Epithelial cell of proximal tubule (primary cell): ENCODE data around the gene DMRTA2. TPM values are rescaled to one million over a fixed set of nuclear protein-coding genes. Genes with fewer than 3 reads are reported as not detected.
A peak's percentile ranks its signal among the peaks of the same experiment; 100 is the strongest.

Source experiments
- DNase-seq: peaks from one replicate; pipeline ENCODE4 v3.0.0-alpha.2; 2011; ENCODE audit warnings: low read depth
- H3K4me3 ChIP-seq: 2 replicates; pipeline ENCODE4 v1.5.1; 2011; ENCODE audit warnings: low read depth, mild to moderate bottlenecking, low read length
- total RNA-seq: library from RNA; depleted of rRNA; stranded (reverse); fragments of >200 nt; gene quantifications from 2 replicates; pipeline ENCODE4 v1.2.3, GENCODE V29; 2015
- TF ChIP-seq, protein P1 (sequence below): conservative IDR thresholded peaks from 2 replicates; pipeline ENCODE4 v1.5.1; 2012; ENCODE audit warnings: low read depth, mild to moderate bottlenecking, low read length

The DMRTA2 gene
- total RNA-seq, 1 donor from 2014 or later: not detected

DNA sequence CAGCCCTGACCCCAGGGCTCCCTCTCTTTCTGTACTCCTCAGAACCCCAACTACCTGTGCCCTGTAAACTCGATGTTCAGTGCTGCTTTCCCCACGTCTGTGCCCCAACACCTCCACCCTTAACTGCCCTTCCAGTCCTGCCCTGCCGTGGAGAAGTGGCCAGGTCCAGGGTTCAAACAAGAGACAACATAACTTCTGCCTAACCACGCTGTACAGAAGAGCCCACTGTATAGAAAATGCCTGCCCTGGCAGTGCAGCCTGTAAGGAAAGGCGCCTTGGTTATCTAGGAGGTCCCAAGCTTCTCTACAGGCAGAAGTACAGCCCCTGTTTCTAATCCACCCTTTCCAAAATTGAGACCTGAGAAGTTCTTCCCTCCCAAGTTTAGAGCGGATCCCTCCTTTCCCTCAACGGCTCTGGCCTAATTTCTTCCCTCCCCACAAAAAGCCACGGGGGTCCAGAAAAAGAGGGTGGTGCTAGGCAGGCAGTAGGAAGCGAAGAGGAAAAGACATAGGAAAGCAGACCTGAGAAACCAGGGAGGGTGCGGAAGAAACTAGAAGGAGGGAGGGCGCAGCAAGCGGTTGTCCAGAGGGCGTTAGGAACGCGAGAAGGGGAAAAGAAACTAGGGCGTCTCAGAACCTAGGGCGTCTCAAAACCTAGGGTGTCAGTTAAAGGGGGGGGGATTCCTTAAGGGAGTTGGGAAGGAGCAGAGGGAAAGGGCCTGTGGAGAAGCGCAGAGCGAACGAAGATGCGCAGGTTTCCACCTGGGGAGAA is 3.2 kb downstream of the DMRTA2 start:
- DNase-seq: no peak
- no peak overlapping the region for H3K4me3 ChIP-seq
- TF ChIP-seq, protein P1, sequence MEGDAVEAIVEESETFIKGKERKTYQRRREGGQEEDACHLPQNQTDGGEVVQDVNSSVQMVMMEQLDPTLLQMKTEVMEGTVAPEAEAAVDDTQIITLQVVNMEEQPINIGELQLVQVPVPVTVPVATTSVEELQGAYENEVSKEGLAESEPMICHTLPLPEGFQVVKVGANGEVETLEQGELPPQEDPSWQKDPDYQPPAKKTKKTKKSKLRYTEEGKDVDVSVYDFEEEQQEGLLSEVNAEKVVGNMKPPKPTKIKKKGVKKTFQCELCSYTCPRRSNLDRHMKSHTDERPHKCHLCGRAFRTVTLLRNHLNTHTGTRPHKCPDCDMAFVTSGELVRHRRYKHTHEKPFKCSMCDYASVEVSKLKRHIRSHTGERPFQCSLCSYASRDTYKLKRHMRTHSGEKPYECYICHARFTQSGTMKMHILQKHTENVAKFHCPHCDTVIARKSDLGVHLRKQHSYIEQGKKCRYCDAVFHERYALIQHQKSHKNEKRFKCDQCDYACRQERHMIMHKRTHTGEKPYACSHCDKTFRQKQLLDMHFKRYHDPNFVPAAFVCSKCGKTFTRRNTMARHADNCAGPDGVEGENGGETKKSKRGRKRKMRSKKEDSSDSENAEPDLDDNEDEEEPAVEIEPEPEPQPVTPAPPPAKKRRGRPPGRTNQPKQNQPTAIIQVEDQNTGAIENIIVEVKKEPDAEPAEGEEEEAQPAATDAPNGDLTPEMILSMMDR: no peak

DNA sequence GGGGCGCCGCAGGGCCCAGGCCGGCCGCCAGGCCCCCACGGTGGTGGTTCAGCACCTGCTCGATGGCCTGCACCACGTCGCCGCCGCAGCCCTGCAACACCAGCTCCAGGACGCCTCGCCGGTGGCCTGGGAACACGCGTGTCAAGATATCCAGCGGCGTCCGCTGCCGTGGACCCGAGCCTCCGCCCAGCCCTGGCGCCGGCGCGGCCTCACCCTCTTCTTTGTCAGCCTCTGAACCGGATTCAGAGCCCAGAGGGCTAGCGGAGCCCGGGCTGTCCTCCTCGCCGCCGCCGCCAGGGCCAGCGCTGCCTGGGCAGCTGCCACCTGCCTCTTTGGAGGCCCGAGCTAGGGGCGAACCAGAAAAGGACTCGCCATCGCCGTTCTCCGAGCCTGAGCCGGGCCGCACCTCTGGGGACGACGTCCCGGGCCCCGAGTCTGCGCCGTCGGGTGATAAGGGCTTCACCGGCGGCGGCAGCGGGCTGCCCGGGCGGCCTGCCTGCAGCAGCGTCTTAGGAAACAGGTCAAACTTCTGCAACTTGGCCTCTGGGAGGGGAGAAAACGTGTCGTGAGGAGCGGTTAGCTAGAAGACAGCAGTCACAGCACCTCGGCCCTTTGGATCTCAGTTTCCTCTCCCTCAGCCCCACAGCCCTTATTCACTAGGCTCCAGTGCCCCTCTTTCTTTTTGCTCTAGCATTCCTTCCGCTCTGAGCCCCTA is 3.9 kb downstream of the DMRTA2 start:
- no peak overlapping the region for H3K4me3 ChIP-seq
- no peak for DNase-seq
- TF ChIP-seq, protein P1: no peak

DNA sequence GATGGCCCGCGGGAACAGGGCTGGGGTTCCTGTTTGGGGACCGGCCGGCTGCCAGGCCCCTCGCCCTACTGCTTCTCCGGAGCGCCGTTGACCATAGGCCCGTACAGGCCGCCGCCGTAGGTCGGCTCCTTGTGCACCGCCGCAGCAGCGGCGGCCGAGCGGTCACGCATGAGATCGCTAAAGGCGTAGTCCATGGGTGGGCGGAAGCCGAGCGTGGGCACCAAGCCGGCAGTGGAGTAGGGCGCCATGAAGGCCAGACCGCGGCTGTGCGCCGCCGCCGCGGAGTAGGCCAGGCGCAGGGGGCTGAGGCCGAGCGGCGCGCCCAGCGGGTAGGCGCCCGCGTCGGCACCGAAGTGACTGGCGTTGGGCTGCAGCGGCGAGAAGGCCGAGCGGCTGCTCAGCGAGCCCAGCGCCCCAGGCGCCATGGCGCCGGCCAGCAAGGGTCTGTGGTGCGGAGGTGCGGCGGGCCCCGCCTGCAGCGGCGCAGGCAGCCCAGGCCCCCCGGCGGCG is 4.6 kb downstream of the DMRTA2 start:
- peak overlapping the region; percentile 27 for H3K4me3 ChIP-seq
- DNase-seq: no peak
- TF ChIP-seq, protein P1: no peak

DNA sequence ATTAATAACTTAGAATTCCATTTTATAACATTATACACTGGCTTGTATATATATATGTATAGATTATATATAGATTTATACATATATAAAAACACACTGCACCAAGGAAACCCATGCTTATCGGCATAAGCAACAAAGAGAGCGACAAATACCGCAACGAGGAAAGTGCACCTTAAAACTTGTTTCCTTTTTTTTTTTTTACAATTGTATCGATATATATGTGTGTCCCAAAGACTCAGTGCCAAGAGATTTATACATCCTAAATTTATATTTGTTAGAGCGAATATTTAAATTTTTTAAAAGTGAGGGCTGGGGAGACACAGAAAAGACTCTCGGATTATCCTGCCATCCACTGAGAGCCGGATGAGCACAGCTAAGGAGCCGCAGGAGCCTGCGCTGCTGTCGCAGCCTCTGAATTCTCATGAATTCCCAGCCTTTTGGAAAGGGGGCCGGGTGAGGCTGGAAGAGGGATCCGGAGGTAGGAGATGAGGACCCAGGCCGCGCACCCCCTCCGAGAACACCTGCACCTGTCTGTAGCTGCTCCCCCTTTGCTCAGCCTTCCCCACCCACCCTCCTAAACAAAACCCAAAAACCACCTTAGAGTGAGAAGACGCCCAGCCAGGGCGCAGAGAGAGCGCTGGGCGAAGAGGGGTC is 5.2 kb downstream of the DMRTA2 start:
- no peak for DNase-seq
- TF ChIP-seq, protein P1: no peak
- H3K4me3 ChIP-seq: no peak overlapping the region

DNA sequence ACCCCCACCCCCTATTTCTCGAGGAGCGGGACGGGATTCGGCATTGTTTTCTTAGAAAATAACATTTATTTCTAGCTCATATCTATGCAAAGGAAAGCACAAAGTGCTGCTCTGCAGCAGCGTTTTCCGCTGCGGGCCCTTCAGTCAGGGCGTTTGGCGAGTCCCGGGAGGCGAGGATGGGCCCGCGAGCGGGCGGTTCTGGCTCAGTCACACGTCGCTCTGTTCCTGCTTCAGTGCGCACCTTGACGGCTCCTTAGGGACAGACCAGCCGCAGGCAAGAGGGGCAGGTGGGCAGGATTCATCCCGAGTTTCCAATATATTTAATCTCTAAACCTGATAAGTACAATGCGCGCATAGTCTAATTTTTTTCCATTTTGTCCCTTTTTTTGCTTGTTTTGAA is 5.7 kb downstream of the DMRTA2 start:
- no peak for DNase-seq
- no peak overlapping the region for H3K4me3 ChIP-seq
- TF ChIP-seq, protein P1: no peak

DNA sequence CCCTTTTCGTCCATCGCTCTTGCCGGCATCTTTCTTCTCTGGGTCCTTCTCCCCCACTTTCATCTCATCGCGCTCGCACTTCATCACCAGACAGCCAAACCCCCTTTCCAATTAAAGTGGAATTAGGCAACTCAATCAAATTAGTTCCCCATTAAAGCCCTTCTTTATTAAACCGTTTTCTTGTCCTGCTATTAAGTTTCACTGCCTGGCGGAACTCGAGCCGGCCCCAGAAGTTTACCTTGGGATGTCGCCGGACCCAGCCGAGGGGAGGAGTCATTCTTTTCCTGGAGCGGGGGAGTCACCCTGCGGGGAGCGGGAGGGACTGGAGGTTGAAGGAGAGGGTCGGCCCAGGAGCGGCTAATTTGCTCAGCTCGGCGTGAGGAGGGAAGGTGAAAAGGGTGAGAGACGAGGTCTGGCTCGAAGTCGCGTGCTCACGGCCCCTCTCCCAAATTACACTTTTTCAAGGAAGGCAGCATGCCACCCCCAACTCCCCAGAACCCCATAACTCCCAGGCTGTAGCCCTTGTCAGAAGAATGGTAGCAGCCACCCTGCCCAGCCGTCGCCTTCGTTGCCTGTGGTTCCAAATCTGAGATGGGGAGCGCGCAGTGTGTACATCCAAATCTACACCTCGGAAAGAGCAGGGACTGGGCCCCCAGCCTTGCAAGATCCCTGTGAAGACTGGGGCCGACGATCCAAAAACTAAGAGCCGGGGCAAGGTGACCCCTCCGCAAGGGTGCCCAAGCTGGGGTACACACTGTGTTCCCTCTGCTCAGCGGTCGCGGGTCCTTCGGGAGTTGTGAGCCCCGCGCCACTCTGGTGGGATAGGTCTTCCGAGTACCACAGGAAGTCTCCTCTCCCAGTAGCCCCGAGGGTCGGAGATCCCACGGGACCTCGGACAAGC is 6.4 kb downstream of the DMRTA2 start:
- DNase-seq: no peak
- no peak overlapping the region for H3K4me3 ChIP-seq
- TF ChIP-seq, protein P1: no peak
